Neural progenitor cell (in vitro differentiated cells): ENCODE results near the gene SAMD15.

Source experiments
- EZH2phosphoT487 ChIP-seq: fragments of 200-600 bp; sonication (generic); IDR thresholded peaks from 2 replicates; pipeline ENCODE4 v1.6.1; 2017; ENCODE audit warnings: antibody characterized with exemption
- TF ChIP-seq, protein P1 (sequence below): fragments of 200-600 bp; sonication (generic); IDR thresholded peaks from 2 replicates; pipeline ENCODE4 v1.5.1; 2017; ENCODE audit warnings: antibody characterized with exemption, mild to moderate bottlenecking

DNA sequence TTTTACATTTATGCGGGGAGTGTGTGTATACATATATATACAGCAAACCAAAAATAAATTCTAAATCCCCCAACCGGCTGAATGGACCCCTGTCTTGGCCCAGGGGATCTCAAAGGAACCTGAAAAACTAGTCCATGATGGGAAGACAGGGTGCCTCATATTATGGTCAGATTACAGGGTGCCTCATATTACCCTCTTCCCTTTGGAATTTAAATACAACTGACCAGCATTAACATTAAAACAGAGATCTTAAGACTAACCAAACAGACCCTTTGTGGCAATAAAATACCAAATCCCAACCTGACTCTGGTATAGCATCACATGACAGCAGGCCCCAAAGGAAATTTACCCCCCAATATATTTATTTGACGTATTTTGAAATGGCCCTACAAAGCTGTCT lies 39.3 kb upstream of the SAMD15 start:
- TF ChIP-seq, protein P1, sequence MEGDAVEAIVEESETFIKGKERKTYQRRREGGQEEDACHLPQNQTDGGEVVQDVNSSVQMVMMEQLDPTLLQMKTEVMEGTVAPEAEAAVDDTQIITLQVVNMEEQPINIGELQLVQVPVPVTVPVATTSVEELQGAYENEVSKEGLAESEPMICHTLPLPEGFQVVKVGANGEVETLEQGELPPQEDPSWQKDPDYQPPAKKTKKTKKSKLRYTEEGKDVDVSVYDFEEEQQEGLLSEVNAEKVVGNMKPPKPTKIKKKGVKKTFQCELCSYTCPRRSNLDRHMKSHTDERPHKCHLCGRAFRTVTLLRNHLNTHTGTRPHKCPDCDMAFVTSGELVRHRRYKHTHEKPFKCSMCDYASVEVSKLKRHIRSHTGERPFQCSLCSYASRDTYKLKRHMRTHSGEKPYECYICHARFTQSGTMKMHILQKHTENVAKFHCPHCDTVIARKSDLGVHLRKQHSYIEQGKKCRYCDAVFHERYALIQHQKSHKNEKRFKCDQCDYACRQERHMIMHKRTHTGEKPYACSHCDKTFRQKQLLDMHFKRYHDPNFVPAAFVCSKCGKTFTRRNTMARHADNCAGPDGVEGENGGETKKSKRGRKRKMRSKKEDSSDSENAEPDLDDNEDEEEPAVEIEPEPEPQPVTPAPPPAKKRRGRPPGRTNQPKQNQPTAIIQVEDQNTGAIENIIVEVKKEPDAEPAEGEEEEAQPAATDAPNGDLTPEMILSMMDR: no peak
- no peak for TF ChIP-seq EZH2phosphoT487
